GM19452 (cell line): ENCODE results near the gene OR9A2.

ENCODE experiments used
- ATAC-seq: cut with Tn5 transposase; IDR thresholded peaks from one replicate; pipeline ENCODE4 v1.9.1; 2021; ENCODE audit not compliant: unreplicated experiment

OR9A2 gene

DNA sequence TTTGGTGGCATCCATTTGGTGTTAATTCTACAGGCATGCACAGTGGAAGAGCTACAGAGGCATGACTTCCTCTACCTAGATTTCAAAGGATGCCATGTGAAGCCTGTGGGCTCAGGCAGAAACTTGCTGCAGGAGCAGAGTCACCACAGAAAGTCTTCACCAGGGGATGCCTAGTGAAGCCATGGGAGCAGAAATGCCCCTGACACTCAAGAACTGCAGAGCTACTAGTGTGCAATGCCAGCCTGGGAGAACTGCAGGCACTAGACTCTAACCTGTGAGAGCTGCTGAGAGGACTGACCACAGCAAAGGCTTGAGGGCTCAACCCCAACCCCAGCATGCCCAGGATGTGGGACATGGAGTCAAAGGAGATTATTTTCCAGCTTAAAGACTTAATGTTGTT is 3.9 kb downstream of the OR9A2 start:
- ATAC-seq, result no peak

- no peak for ATAC-seq
Measured at GRCh38 chr7:143018931-143019330, 8.0 kb downstream of the OR9A2 start.

- ATAC-seq, result no peak
Measured at GRCh38 chr7:143016996-143017395, 9.9 kb downstream of the OR9A2 start.

- no peak for ATAC-seq
Measured at GRCh38 chr7:143015926-143016490, 10.9 kb downstream of the OR9A2 start.

DNA sequence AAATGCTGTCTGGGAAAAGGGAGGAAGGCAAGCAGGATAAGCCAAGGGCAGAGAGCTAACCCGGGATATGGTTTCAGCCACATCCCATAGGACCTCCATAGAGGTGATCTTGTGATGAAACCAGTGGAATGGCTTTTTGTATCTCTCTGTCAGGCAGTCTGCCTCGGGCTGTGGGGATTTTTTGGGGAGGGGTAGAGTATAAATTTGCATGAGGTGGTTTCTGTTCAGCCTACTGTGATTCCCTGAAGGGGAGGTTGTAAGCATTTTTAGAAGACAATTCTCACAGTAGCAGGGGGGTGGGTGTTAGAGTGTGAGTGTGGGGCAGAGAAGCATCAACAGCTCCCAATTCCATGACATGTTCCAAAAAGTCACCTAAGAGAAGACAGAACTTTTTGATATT is 11.8 kb downstream of the OR9A2 start:
- ATAC-seq, result peak; percentile 91

- no peak for ATAC-seq
Measured at GRCh38 chr7:143013893-143014292, 13.0 kb downstream of the OR9A2 start.

DNA sequence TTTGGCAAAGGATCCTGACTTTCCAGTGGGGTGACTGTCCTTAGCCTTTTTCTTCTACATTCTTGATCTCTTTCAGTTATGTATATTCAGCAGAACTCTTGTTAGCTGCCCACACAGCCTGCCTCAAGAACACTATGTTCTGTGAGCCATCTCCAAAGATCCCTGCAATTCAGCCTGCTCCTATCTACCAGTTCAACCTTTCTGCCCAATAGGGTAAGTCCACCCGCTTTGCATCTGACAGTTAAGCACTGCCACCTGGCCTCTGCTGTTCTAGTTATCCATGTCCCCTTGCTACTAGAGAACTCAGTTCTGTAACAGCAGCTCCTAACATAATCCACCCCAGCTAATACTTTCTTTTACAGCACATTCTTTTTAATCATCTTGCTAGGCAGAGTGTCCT is 13.5 kb downstream of the OR9A2 start:
- no peak for ATAC-seq

- ATAC-seq, result no peak
Measured at GRCh38 chr7:143012409-143012808, 14.5 kb downstream of the OR9A2 start.

DNA sequence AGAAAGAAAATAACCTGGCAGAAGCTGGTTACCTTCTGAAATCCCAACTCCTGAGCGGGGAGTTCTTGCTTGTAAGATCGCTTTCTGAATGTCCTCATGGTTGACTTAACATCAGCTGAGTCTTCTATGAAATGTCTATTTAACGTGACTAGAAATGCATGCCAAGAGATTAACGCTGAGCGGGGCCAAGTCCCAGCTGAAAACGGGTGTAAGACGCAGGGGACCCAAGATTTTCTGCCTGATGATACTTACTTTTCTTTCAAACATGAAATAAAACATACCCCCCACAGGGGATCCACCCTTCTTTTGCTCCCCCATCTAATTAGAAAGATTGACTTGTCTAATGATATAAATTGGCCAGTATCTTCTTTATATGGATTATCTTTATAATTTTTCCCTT is 14.9 kb downstream of the OR9A2 start:
- ATAC-seq, result no peak

DNA sequence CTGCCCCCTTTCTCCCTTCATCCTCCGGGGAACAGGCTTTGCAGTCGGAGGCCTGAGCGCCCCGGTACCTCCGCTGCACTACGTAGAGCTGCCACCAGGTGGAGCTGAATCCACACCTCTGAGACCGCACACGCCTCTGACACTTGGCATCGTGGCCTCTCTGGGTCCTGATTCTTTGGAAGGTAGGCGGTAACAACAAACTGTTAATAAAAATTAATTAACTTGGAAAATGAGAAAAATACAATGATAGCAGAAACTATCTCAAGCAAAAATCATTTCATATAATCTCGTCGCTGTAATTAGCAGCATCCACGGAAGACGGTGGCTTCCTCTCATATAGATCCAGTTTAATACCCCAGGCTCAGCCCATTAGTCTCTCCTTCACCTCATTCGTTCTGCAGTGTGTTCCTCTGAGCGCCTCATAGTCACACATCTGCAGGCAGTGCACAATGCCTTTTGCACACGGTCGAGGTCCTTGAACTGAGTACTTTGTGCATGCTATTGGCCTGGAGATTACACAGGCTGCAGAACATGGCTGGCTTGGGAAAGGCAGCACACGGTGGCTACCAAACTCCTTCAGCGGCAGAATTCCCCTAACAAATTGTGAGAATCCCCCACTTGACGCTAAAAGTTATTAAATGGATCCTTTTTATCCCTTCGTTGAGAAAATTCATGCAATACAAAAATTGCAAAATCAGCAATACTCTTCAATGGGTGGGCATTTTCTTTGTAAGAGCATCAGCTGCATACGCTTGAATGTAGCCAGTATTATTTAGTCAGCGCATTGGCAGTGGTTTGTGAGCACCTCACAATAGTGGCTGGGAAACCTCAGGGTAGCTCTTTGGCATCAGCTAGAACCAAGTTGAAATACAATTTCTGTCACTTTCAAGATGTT is 18.7 kb downstream of the OR9A2 start:
- ATAC-seq, result peak; percentile 85

- no peak for ATAC-seq
Measured at GRCh38 chr7:143005632-143006260, 21.2 kb downstream of the OR9A2 start.

GRCh38 chr7:143003393-143004051 is 23.4 kb downstream of the OR9A2 start:
- ATAC-seq, result peak; percentile 54

GRCh38 chr7:143002898-143003297 is 24.0 kb downstream of the OR9A2 start:
- no peak for ATAC-seq

- no peak for ATAC-seq
Measured at GRCh38 chr7:143002106-143002505, 24.8 kb downstream of the OR9A2 start.

DNA sequence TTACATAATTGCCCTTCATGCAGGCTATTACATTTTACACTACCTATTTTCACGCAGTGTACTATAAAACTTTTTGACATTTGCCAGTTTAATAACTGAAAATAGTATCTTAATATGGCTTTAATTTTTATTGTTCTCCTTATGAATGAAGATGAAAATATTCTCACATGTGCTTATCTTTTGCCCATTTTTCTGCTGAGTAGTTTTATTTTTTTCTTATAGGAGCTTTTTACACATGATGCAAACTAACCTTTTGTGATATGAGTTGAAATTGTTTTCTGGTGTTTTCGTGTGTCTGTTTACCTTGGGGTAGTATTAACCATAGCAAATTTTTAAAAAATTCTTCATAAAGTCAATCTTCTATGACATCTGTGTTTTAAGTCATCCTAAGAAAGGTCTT is 26.3 kb downstream of the OR9A2 start:
- no peak for ATAC-seq

DNA sequence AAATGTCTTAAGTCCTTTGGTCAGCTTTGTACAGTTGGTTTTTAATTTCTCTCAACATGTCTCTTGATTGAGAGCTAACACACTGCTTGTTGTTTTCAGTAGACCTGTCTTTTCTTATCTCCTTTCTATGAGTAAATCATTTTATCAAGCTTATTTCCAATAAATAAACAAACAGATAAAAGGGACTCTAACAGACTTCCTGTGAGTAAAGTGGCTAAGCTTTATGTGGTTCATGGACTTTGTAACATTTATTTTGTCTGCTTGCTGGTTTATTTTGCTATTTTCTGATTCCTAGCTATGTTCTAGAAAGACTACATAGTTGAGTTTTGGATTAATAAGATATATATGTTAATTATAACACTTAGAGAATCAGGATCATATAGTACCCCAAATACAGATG is 27.1 kb downstream of the OR9A2 start:
- no peak for ATAC-seq

- ATAC-seq, result no peak
Measured at GRCh38 chr7:142998966-142999365, 28.0 kb downstream of the OR9A2 start.

DNA sequence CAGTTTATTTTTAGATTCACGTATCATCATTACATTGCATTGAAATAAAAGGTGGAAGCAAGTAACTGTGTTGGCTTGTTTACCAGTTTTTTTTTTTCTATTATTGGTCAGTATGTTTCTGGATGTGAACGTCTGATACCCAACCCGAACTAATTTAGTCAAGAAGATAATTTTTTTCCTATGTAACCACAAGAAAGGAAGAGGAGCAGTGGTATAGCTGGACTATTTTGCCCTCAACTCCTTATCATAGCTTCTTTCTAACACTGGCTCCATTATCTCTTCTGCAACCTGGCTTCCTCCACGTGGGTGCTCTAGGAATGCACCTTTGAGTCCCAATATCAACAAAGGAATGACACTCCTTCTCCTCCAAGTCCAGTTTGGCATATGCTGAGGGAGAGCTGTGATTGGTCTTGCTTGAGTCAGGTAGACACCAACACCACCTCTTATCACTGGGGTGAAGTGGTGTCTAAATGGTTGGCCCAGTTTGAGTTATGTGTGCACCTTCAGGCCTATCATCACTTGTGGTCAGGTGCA is 29.4 kb downstream of the OR9A2 start:
- ATAC-seq, result no peak

- ATAC-seq, result no peak
Measured at GRCh38 chr7:142992427-142992826, 34.5 kb downstream of the OR9A2 start.

- no peak for ATAC-seq
Measured at GRCh38 chr7:142984297-142984696, 42.6 kb downstream of the OR9A2 start.

- ATAC-seq, result no peak
Measured at GRCh38 chr7:142983825-142984224, 43.1 kb downstream of the OR9A2 start.
